ACC112 (cell line): ENCODE data around the gene RNF208.
"Not testable (repeated sequence)": the region's sequence is repeated elsewhere in the genome, so short reads cannot be mapped to it uniquely, and the experiment has no call there.

Experiments
- H2AFZ ChIP-seq: fragments of 200-600 bp; sonication (generic); one replicate; pipeline ENCODE4 v1.6.0; 2017; ENCODE audit warnings: antibody characterized with exemption, low read length; ENCODE audit not compliant: unreplicated experiment
- H3K27ac ChIP-seq: fragments of 200-600 bp; sonication (generic); 2 replicates; pipeline ENCODE4 v1.5.1; 2014; ENCODE audit warnings: low read depth, mild to moderate bottlenecking, antibody characterized with exemption, low read length, moderate library complexity
- H3K27me3 ChIP-seq: fragments of 200-600 bp; sonication (generic); 2 replicates; pipeline ENCODE4 v1.6.1; 2014; ENCODE audit warnings: mild to moderate bottlenecking, antibody characterized with exemption, low read length, moderate library complexity, mixed read lengths; ENCODE audit not compliant: insufficient read depth
- H3K36me3 ChIP-seq: fragments of 200-600 bp; sonication (generic); 2 replicates; pipeline ENCODE4 v1.6.1; 2016; ENCODE audit warnings: mild to moderate bottlenecking, antibody characterized with exemption, low read length, moderate library complexity, mixed read lengths; ENCODE audit not compliant: insufficient read depth
- H3K4me1 ChIP-seq: fragments of 200-600 bp; sonication (generic); one replicate; pipeline ENCODE4 v1.6.1; 2016; ENCODE audit warnings: low read length, mixed read lengths; ENCODE audit not compliant: insufficient read depth, unreplicated experiment, control insufficient read depth
- H3K4me3 ChIP-seq: fragments of 200-600 bp; sonication (generic); 2 replicates; pipeline ENCODE4 v1.5.1; 2014; ENCODE audit warnings: mild to moderate bottlenecking, low read depth, low read length
- H3K79me2 ChIP-seq: fragments of 200-600 bp; sonication (generic); one replicate; pipeline ENCODE4 v1.6.0; 2016; ENCODE audit warnings: low read length; ENCODE audit not compliant: control insufficient read depth, unreplicated experiment, insufficient read depth

The RNF208 gene

GRCh38 chr9:137264067-137264466 is 42.0 kb upstream of the RNF208 start:
- Histone ChIP-seq H3K4me3 (no peak overlapping the region), H3K27me3 (no peaks in the 10 kb centered on the region), H2AFZ (no peak overlapping the region), H3K4me1 (peaks cover 15% of the 10 kb centered on the region), H3K79me2 (peaks cover 1% of the 10 kb centered on the region), H3K27ac (no peak overlapping the region), H3K36me3 (peaks cover 11% of the 10 kb centered on the region; the same call in 1 of the 2 replicates)

GRCh38 chr9:137263506-137263905 is 41.5 kb upstream of the RNF208 start:
- peaks cover 10% of the 10 kb centered on the region for H3K4me1 ChIP-seq
- no peak overlapping the region for H3K27ac ChIP-seq
- H3K4me3 ChIP-seq, result no peak overlapping the region
- no peaks in the 10 kb centered on the region for H3K79me2 ChIP-seq
- H3K36me3 ChIP-seq, result peaks cover 11% of the 10 kb centered on the region; the same call in 1 of the 2 replicates
- H2AFZ ChIP-seq, result no peak overlapping the region
- H3K27me3 ChIP-seq, result no peaks in the 10 kb centered on the region

- no peaks in the 10 kb centered on the region for H3K79me2 ChIP-seq
- no peak overlapping the region for H3K27ac ChIP-seq
- H2AFZ ChIP-seq, result no peak overlapping the region
- H3K36me3 ChIP-seq, result peaks cover 11% of the 10 kb centered on the region; the same call in 1 of the 2 replicates
- H3K4me1 ChIP-seq, result peaks cover 4% of the 10 kb centered on the region
- H3K4me3 ChIP-seq, result no peak overlapping the region
- no peaks in the 10 kb centered on the region for H3K27me3 ChIP-seq
These were observed 40.9 kb upstream of the RNF208 start for GRCh38 chr9:137262909-137263285.

GRCh38 chr9:137262173-137262908 is 40.3 kb upstream of the RNF208 start:
- H3K4me3 ChIP-seq, H3K79me2 ChIP-seq, H2AFZ ChIP-seq, H3K27ac ChIP-seq, H3K4me1 ChIP-seq, H3K27me3 ChIP-seq: not testable (repeated sequence)
- H3K36me3 ChIP-seq, result peaks cover 11% of the 10 kb centered on the region; the same call in 1 of the 2 replicates

- Histone ChIP-seq H3K27ac (no peak overlapping the region), H2AFZ (no peak overlapping the region), H3K79me2 (peaks cover 19% of the 10 kb centered on the region), H3K4me3 (peak overlapping the region; percentile 83), H3K36me3 (peaks cover 6% of the 10 kb centered on the region; the same call in 1 of the 2 replicates), H3K27me3 (no peaks in the 10 kb centered on the region), H3K4me1 (peaks cover 14% of the 10 kb centered on the region)
These were observed 34.8 kb upstream of the RNF208 start for GRCh38 chr9:137256856-137257255.

GRCh38 chr9:137256362-137256761 is 34.3 kb upstream of the RNF208 start:
- Histone ChIP-seq H3K4me1 (peaks cover 14% of the 10 kb centered on the region), H3K79me2 (peaks cover 19% of the 10 kb centered on the region), H3K4me3 (peak overlapping the region; percentile 83), H3K27ac (no peak overlapping the region), H3K36me3 (peaks cover 6% of the 10 kb centered on the region; the same call in 1 of the 2 replicates), H2AFZ (no peak overlapping the region), H3K27me3 (no peaks in the 10 kb centered on the region)

GRCh38 chr9:137255448-137256114 is 33.5 kb upstream of the RNF208 start:
- Histone ChIP-seq H3K79me2 (peaks cover 19% of the 10 kb centered on the region), H3K27ac (no peak overlapping the region), H3K27me3 (no peaks in the 10 kb centered on the region), H3K4me3 (peak overlapping the region; percentile 83), H2AFZ (peak overlapping the region; percentile 91), H3K36me3 (peaks cover 6% of the 10 kb centered on the region; the same call in 1 of the 2 replicates), H3K4me1 (peaks cover 14% of the 10 kb centered on the region)

- H3K36me3 ChIP-seq, result peaks cover 6% of the 10 kb centered on the region; the same call in 1 of the 2 replicates
These were observed 32.8 kb upstream of the RNF208 start, which contains the start of gene NELFB for GRCh38 chr9:137254624-137255447. Gene NELFB (plus strand): TSS chr9:137255327.

DNA sequence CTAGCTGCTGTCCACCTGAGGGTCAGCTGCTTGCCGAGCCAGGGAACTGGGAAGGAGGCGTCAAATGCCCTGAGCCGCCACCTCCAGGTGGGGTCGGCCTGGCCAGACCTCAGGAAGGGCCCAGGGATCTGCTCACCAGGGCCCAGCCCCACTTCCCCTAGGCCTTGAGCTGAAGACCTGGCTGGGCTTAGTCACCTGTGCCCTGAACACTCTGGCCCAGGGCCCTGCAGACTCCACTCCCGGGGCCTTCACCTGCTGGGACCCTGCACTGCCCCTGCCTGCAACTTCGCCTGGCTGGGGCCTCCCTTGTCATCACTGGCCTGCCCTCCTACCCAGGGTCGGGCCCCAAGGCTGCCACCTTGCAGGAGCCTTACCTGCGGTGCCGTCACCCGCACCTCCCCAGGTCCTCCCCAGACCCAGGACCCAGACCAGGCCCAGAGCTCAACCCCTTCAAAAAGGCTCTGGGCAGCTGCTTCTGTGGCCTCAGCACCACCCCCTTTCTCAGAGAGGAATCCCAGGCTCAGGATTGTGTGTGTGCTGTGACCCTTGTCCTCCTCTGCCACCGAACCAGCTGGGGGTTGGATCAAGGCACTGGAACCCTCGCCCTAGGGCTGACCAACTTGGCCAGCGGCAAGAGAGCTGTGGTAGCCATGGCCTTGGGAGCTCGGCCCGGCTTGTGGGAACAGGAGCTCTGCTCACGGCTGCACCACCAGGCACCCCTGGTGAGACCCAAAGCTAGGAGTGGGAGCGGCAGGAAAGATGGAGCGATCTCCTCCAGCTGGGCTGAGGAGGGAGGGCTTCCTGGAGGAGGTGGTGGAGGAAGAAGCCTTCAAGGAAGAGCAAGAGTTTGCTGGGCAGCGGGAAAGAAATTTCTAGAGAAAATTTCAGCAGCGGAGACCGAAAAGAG is 31.9 kb upstream of the RNF208 start:
- peaks cover 19% of the 10 kb centered on the region for H3K79me2 ChIP-seq
- H3K36me3 ChIP-seq, result peaks cover 6% of the 10 kb centered on the region; the same call in 1 of the 2 replicates
- H3K4me1 ChIP-seq, result peaks cover 14% of the 10 kb centered on the region
- peak overlapping the region; percentile 83 for H3K4me3 ChIP-seq
- no peak overlapping the region for H3K27ac ChIP-seq
- no peaks in the 10 kb centered on the region for H3K27me3 ChIP-seq
- H2AFZ ChIP-seq, result peak overlapping the region; percentile 98

More at GRCh38 chr9:137254624-137255447, 32.8 kb upstream of the RNF208 start, which contains the start of gene NELFB:
- H2AFZ ChIP-seq, result peak within 1 kb of the TSS; percentile 98
- no peak within 1 kb of the TSS for H3K27ac ChIP-seq
- no peaks in the 10 kb centered on the region for H3K27me3 ChIP-seq
- peaks cover 19% of the 10 kb centered on the region for H3K79me2 ChIP-seq
- peaks cover 14% of the 10 kb centered on the region for H3K4me1 ChIP-seq
- peak within 1 kb of the TSS; percentile 83 for H3K4me3 ChIP-seq
